CD8-positive, alpha-beta memory T cell (primary cell): ENCODE results near the gene GRIA1. TPM values are rescaled to one million over a fixed set of nuclear protein-coding genes. Genes with fewer than 3 reads are reported as not detected.
A peak's percentile ranks its signal among the peaks of the same experiment; 100 is the strongest.

Source experiments
- CTCF ChIA-PET: fragments of 350-600 bp; sonication (Branson Sonifier 250); formaldehyde crosslinking; loops from one replicate; lab custom pipeline; 2021; ENCODE audit warnings: antibody characterized with exemption; lab: Charles Lee
- POLR2A ChIA-PET: fragments of 350-600 bp; sonication (Branson Sonifier 250); formaldehyde crosslinking; loops from one replicate; lab custom pipeline; 2021; ENCODE audit warnings: antibody characterized with exemption; lab: Charles Lee
- DNase-seq, 5 donors: peaks; one replicate each; pipeline versions ENCODE4 v3.0.0 to v3.0.0-alpha.2; 2020 to 2022; ENCODE audit warnings: mixed read lengths in 1 of 5
- H3K27ac ChIP-seq: one replicate; pipeline ENCODE4 v1.7.0; 2013; ENCODE audit warnings: low read depth, mild to moderate bottlenecking, low read length, moderate library complexity
- H3K27me3 ChIP-seq: 2 replicates; pipeline ENCODE4 v1.7.0; 2013; ENCODE audit warnings: low read length, mild to moderate bottlenecking; ENCODE audit not compliant: insufficient read depth, poor library complexity, severe bottlenecking
- H3K36me3 ChIP-seq: 2 replicates; pipeline ENCODE4 v1.7.0; 2013; ENCODE audit warnings: mild to moderate bottlenecking, low read length, moderate library complexity; ENCODE audit not compliant: insufficient read depth
- H3K4me1 ChIP-seq: 2 replicates; pipeline ENCODE4 v1.7.0; 2013; ENCODE audit warnings: mild to moderate bottlenecking, low read length, moderate library complexity; ENCODE audit not compliant: insufficient read depth
- H3K4me3 ChIP-seq: 2 replicates; pipeline ENCODE4 v1.7.0; 2013; ENCODE audit warnings: mild to moderate bottlenecking, low read length
- H3K9me3 ChIP-seq: 2 replicates; pipeline ENCODE4 v1.7.0; 2013; ENCODE audit warnings: mild to moderate bottlenecking, low read length
- H3K27ac Mint-ChIP-seq, 8 donors: one replicate each; pipeline ENCODE4 v1.8.0; 2020 to 2021; ENCODE audit warnings: mixed read lengths in 8 of 8, mild to moderate bottlenecking in 6 of 8, inconsistent platforms in 3 of 8, moderate library complexity in 3 of 8
- H3K27me3 Mint-ChIP-seq, 2 donors: one replicate each; pipeline ENCODE4 v1.8.0; 2020 to 2021; ENCODE audit warnings: mixed read lengths in 2 of 2, mild to moderate bottlenecking in 1 of 2, moderate library complexity in 1 of 2
- H3K36me3 Mint-ChIP-seq, 3 donors: one replicate each; pipeline ENCODE4 v1.8.0; 2020 to 2021; ENCODE audit warnings: mixed read lengths in 3 of 3, inconsistent platforms in 1 of 3, mild to moderate bottlenecking in 1 of 3
- H3K4me1 Mint-ChIP-seq, 3 donors: one replicate each; pipeline ENCODE4 v1.8.0; 2020 to 2021; ENCODE audit warnings: mixed read lengths in 3 of 3, inconsistent platforms in 1 of 3, mild to moderate bottlenecking in 1 of 3
- H3K4me3 Mint-ChIP-seq, 7 donors: one replicate each; pipeline ENCODE4 v1.8.0; 2020 to 2021; ENCODE audit warnings: mixed read lengths in 7 of 7, mild to moderate bottlenecking in 6 of 7, moderate library complexity in 4 of 7, inconsistent platforms in 2 of 7
- H3K9me3 Mint-ChIP-seq, 5 donors: one replicate each; pipeline ENCODE4 v1.8.0; 2020 to 2022; ENCODE audit warnings: mixed read lengths in 5 of 5, mild to moderate bottlenecking in 3 of 5, moderate library complexity in 2 of 5, inconsistent platforms in 1 of 5
- polyA plus RNA-seq: library from polyadenylated mRNA; unstranded; fragments of 300-500 nt; fragmentation: Illumina TruSeq; gene quantifications from one replicate; pipeline ENCODE4 v1.2.3, GENCODE V29; 2021
- total RNA-seq, 2 experiments: library from RNA; stranded (reverse); gene quantifications; one replicate each; pipeline ENCODE4 v1.2.3, GENCODE V29; 2021

The GRIA1 gene
- total and polyA plus RNA-seq, 3 experiments from 2014 or later, result not detected

GRCh38 chr5:153793699-153794098, 303.2 kb downstream of the GRIA1 start:
- no peaks in the 10 kb centered on the region for H3K27me3 ChIP-seq
- ChIA-PET POLR2A (no interaction called here), CTCF (no interaction called here)
- H3K4me3 ChIP-seq, result no peak overlapping the region
- Mint-ChIP-seq H3K4me1 (no peaks in the 10 kb centered on the region), H3K4me3 (no peak overlapping the region), H3K36me3 (no peaks in the 10 kb centered on the region), H3K27me3 (no peaks in the 10 kb centered on the region), H3K27ac (no peak overlapping the region), H3K9me3 (no peaks in the 10 kb centered on the region)
- no peak overlapping the region for H3K27ac ChIP-seq
- no peaks in the 10 kb centered on the region for H3K36me3 ChIP-seq
- H3K9me3 ChIP-seq, result no peaks in the 10 kb centered on the region
- DNase-seq, result no peak
- no peaks in the 10 kb centered on the region for H3K4me1 ChIP-seq

DNA sequence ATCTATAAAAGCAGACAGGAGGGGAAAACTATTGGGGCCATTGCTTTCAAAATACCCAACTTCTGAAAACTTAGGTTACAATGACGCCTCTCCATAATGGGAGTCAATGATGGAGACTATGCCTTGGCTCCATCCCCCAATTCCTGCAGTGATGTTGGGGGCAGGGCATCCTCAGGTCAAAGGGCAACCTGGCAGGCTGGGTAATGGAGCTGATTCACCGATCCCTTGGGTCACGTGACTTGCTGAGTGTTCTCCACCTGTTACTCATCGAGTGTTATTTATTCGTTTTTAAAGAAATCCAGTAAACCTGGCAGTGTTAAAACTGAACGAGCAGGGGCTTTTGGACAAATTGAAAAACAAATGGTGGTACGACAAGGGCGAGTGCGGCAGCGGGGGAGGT, 303.9 kb downstream of the GRIA1 start:
- no peaks in the 10 kb centered on the region for H3K9me3 Mint-ChIP-seq
- Histone ChIP-seq H3K27ac (no peak overlapping the region), H3K9me3 (no peaks in the 10 kb centered on the region), H3K4me1 (no peaks in the 10 kb centered on the region), H3K4me3 (no peak overlapping the region), H3K36me3 (no peaks in the 10 kb centered on the region), H3K27me3 (no peaks in the 10 kb centered on the region)
- DNase-seq, result no peak
- H3K36me3 Mint-ChIP-seq, result no peaks in the 10 kb centered on the region
- H3K27ac Mint-ChIP-seq, result no peak overlapping the region
- POLR2A ChIA-PET, result no interaction called here
- H3K4me1 Mint-ChIP-seq, result no peaks in the 10 kb centered on the region
- CTCF ChIA-PET, result no interaction called here
- H3K27me3 Mint-ChIP-seq, result no peaks in the 10 kb centered on the region
- H3K4me3 Mint-ChIP-seq, result no peak overlapping the region

DNA sequence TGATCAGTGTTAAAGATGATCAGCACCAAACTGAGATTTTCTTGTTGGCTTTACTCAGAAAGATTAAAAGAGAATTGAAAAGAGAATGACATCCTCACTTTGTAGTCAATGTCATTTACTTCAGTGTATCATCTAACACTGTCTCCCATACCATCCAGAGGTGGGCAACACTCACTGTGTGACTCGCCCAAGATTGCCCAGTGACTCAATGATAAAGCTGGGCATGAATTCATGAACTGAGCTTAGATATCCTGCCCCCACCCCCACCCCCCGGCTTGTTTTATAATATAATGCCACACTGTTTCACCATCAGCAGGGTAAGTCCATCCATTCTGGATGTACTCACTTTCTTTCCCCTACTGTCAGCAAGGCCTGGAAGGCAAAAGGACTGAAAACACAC, 306.1 kb downstream of the GRIA1 start:
- Mint-ChIP-seq H3K27ac (no peak overlapping the region), H3K4me1 (no peaks in the 10 kb centered on the region), H3K4me3 (no peak overlapping the region), H3K9me3 (no peaks in the 10 kb centered on the region), H3K27me3 (no peaks in the 10 kb centered on the region), H3K36me3 (no peaks in the 10 kb centered on the region)
- Histone ChIP-seq H3K4me1 (no peaks in the 10 kb centered on the region), H3K4me3 (no peak overlapping the region), H3K9me3 (no peaks in the 10 kb centered on the region), H3K27me3 (no peaks in the 10 kb centered on the region), H3K36me3 (no peaks in the 10 kb centered on the region), H3K27ac (no peak overlapping the region)
- no peak for DNase-seq
- ChIA-PET POLR2A (no interaction called here), CTCF (no interaction called here)

GRCh38 chr5:153797484-153797883, 307.0 kb downstream of the GRIA1 start:
- H3K9me3 ChIP-seq, result no peaks in the 10 kb centered on the region
- Mint-ChIP-seq H3K4me1 (no peaks in the 10 kb centered on the region), H3K9me3 (no peaks in the 10 kb centered on the region), H3K27ac (no peak overlapping the region), H3K27me3 (no peaks in the 10 kb centered on the region), H3K36me3 (no peaks in the 10 kb centered on the region), H3K4me3 (no peak overlapping the region)
- H3K27me3 ChIP-seq, result no peaks in the 10 kb centered on the region
- no peaks in the 10 kb centered on the region for H3K4me1 ChIP-seq
- no peaks in the 10 kb centered on the region for H3K36me3 ChIP-seq
- H3K4me3 ChIP-seq, result no peak overlapping the region
- H3K27ac ChIP-seq, result no peak overlapping the region
- DNase-seq, result no peak
- ChIA-PET POLR2A (no interaction called here), CTCF (no interaction called here)

DNA sequence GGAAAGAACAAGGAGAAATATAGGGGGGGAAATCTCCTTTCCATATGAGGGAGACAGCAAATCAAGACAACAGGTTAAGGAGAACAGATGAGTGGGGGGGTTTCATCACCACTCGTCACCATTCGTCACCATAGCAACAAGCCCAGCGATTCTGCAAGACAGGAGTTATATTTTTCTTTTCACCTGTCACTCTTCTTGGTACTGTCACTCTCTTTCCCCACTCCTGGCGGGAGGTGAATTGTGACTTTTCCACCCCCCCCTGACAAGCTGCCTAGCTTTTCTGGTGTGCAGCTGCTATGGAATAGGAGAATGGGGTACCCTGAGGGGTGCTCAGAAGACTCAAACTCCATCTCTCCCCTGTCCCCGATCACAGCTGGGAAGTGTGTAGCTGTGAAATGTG, 308.4 kb downstream of the GRIA1 start:
- DNase-seq, result no peak
- ChIA-PET CTCF (no interaction called here), POLR2A (no interaction called here)
- Histone ChIP-seq H3K4me1 (no peaks in the 10 kb centered on the region), H3K27ac (no peak overlapping the region), H3K9me3 (no peaks in the 10 kb centered on the region), H3K36me3 (no peaks in the 10 kb centered on the region), H3K27me3 (no peaks in the 10 kb centered on the region), H3K4me3 (no peak overlapping the region)
- no peaks in the 10 kb centered on the region for H3K36me3 Mint-ChIP-seq
- H3K4me3 Mint-ChIP-seq, result no peak overlapping the region
- H3K9me3 Mint-ChIP-seq, result no peaks in the 10 kb centered on the region
- peaks cover 0 to 3% of the 10 kb centered on the region in 2 donors for H3K27me3 Mint-ChIP-seq
- no peaks in the 10 kb centered on the region for H3K4me1 Mint-ChIP-seq
- H3K27ac Mint-ChIP-seq, result no peak overlapping the region

- DNase-seq, result no peak
- ChIA-PET POLR2A (no interaction called here), CTCF (no interaction called here)
- H3K27me3 Mint-ChIP-seq, result peaks cover 0 to 3% of the 10 kb centered on the region in 2 donors
- Histone ChIP-seq H3K36me3 (no peaks in the 10 kb centered on the region), H3K9me3 (no peaks in the 10 kb centered on the region), H3K27ac (no peak overlapping the region), H3K4me3 (no peak overlapping the region), H3K27me3 (no peaks in the 10 kb centered on the region), H3K4me1 (no peaks in the 10 kb centered on the region)
- H3K9me3 Mint-ChIP-seq, result no peaks in the 10 kb centered on the region
- H3K27ac Mint-ChIP-seq, result no peak overlapping the region
- no peaks in the 10 kb centered on the region for H3K4me1 Mint-ChIP-seq
- no peaks in the 10 kb centered on the region for H3K36me3 Mint-ChIP-seq
- no peak overlapping the region for H3K4me3 Mint-ChIP-seq
Observed at GRCh38 chr5:153799466-153799865, 309.0 kb downstream of the GRIA1 start.

DNA sequence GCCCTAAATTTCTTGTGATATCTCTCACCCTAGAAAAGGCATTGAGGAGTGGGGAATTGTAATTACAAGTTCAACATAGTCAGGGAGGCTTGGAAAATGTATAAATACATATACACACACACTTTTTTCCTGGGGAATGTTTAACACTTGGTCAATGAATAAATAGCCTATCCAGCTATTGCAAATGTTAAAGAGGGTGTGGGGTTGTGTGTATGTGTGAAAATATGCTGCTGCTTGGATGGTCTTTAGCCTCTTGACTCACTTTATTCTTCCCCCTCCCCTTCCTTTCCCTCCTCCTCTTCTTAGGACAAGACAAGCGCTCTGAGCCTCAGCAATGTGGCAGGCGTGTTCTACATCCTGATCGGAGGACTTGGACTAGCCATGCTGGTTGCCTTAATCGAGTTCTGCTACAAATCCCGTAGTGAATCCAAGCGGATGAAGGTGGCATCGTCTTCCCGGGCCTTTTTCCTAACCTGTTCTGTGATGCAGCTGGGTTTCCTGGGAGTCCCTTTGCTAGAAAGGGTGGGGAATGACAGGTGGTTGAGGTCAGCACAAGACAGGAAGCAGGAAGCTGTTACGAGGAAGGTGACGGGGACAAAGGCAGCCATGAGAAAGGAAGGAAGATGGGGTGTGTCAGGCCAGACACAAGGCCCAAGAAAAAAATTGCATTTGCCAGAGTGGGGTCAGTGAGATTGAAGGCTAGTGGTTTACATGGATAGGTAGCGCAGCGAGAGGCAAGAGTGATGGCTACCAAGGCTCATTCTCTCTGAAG, 311.8 kb downstream of the GRIA1 start:
- Mint-ChIP-seq H3K4me1 (no peaks in the 10 kb centered on the region), H3K27ac (no peak overlapping the region), H3K4me3 (no peak overlapping the region), H3K27me3 (peaks cover 3% of the 10 kb centered on the region in 2 donors), H3K36me3 (no peaks in the 10 kb centered on the region), H3K9me3 (peaks cover 0 to 2% (median 0%) of the 10 kb centered on the region in 5 donors)
- Histone ChIP-seq H3K27ac (no peak overlapping the region), H3K4me3 (no peak overlapping the region), H3K9me3 (no peaks in the 10 kb centered on the region), H3K27me3 (no peaks in the 10 kb centered on the region), H3K36me3 (no peaks in the 10 kb centered on the region), H3K4me1 (no peaks in the 10 kb centered on the region)
- ChIA-PET POLR2A (no interaction called here), CTCF (no interaction called here)
- no peak for DNase-seq

GRCh38 chr5:153807801-153808200, 317.3 kb downstream of the GRIA1 start:
- Histone ChIP-seq H3K36me3 (no peaks in the 10 kb centered on the region), H3K9me3 (no peaks in the 10 kb centered on the region), H3K27ac (no peak overlapping the region), H3K4me1 (no peaks in the 10 kb centered on the region), H3K4me3 (no peak overlapping the region), H3K27me3 (no peaks in the 10 kb centered on the region)
- peak overlapping the region in 1 of 8 donors; percentile 29 for H3K27ac Mint-ChIP-seq
- H3K4me3 Mint-ChIP-seq, result no peak overlapping the region
- peaks cover 0 to 2% (median 0%) of the 10 kb centered on the region in 5 donors for H3K9me3 Mint-ChIP-seq
- ChIA-PET POLR2A (no interaction called here), CTCF (no interaction called here)
- H3K27me3 Mint-ChIP-seq, result peaks cover 3 to 10% of the 10 kb centered on the region in 2 donors
- no peaks in the 10 kb centered on the region for H3K36me3 Mint-ChIP-seq
- DNase-seq, result no peak
- H3K4me1 Mint-ChIP-seq, result no peaks in the 10 kb centered on the region
